ENCODE data around the gene BSPRY. TPM values are rescaled to one million over a fixed set of nuclear protein-coding genes. Genes with fewer than 3 reads are reported as not detected.

The BSPRY gene
- total and polyA plus RNA-seq, 4 experiments from 2014 or later: 0.24 to 0.93 TPM; not detected in 2

GRCh38 chr9:113319054-113319453 lies 30.3 kb upstream of the BSPRY start:
- Mint-ChIP-seq H3K27ac (no peak overlapping the region), H3K36me3 (peaks cover 0 to 3% of the 10 kb centered on the region in 2 donors), H3K27me3 (no peaks in the 10 kb centered on the region), H3K4me1 (no peaks in the 10 kb centered on the region), H3K4me3 (no peak overlapping the region), H3K9me3 (no peaks in the 10 kb centered on the region)
- Histone ChIP-seq H3K27ac (ENCODE audit: low read depth, low read length) (no peak overlapping the region), H3K27me3 (ENCODE audit: insufficient read depth, low read length) (no peaks in the 10 kb centered on the region), H3K4me1 (ENCODE audit: insufficient read depth, low read length) (no peaks in the 10 kb centered on the region), H3K4me3 (ENCODE audit: low read length in 2 of 2) (no peak overlapping the region), H3K9me3 (ENCODE audit: control insufficient read depth in 1 of 2, low read length in 2 of 2) (no peaks in the 10 kb centered on the region), H3K36me3 (ENCODE audit: insufficient read depth, low read length) (no peaks in the 10 kb centered on the region)
- ChIA-PET POLR2A (ENCODE audit: partially characterized antibody) (no interaction called here), CTCF (ENCODE audit: partially characterized antibody) (interaction anchor here (0.8 to 1.7 kb wide), 3 partner anchors 11 to 82 kb away, joined by 3 to 5 read pairs (median 3); partner anchors contain the start of gene ALAD)
- no peak for DNase-seq
- intact Hi-C loops (cut with micrococcal nuclease): no loop called here

GRCh38 chr9:113320051-113320450 lies 29.3 kb upstream of the BSPRY start:
- Mint-ChIP-seq H3K27me3 (no peaks in the 10 kb centered on the region), H3K36me3 (peaks cover 0 to 3% of the 10 kb centered on the region in 2 donors), H3K9me3 (no peaks in the 10 kb centered on the region), H3K27ac (no peak overlapping the region), H3K4me3 (no peak overlapping the region), H3K4me1 (no peaks in the 10 kb centered on the region)
- no peak overlapping the region for H3K4me3 ChIP-seq (ENCODE audit: low read length in 2 of 2)
- no peak overlapping the region for H3K27ac ChIP-seq (ENCODE audit: low read depth, low read length)
- intact Hi-C loops (cut with micrococcal nuclease): no loop called here
- no peak for DNase-seq
- CTCF ChIA-PET (ENCODE audit: partially characterized antibody): interaction anchor here (0.8 to 1.7 kb wide), 3 partner anchors 10 to 81 kb away, joined by 3 to 5 read pairs (median 3); partner anchors contain the start of gene ALAD
- H3K36me3 ChIP-seq (ENCODE audit: insufficient read depth, low read length): no peaks in the 10 kb centered on the region
- no peaks in the 10 kb centered on the region for H3K4me1 ChIP-seq (ENCODE audit: insufficient read depth, low read length)
- H3K9me3 ChIP-seq (ENCODE audit: control insufficient read depth in 1 of 2, low read length in 2 of 2): no peaks in the 10 kb centered on the region
- POLR2A ChIA-PET (ENCODE audit: partially characterized antibody): no interaction called here
- H3K27me3 ChIP-seq (ENCODE audit: insufficient read depth, low read length): no peaks in the 10 kb centered on the region

- ChIA-PET POLR2A (ENCODE audit: partially characterized antibody) (no interaction called here), CTCF (ENCODE audit: partially characterized antibody) (no interaction called here)
- Mint-ChIP-seq H3K4me3 (no peak overlapping the region), H3K27ac (peak overlapping the region in 1 of 7 donors; percentile 74), H3K36me3 (peaks cover 0 to 3% of the 10 kb centered on the region in 2 donors), H3K9me3 (no peaks in the 10 kb centered on the region), H3K27me3 (no peaks in the 10 kb centered on the region), H3K4me1 (no peaks in the 10 kb centered on the region)
- H3K36me3 ChIP-seq (ENCODE audit: insufficient read depth, low read length): no peaks in the 10 kb centered on the region
- H3K4me1 ChIP-seq (ENCODE audit: insufficient read depth, low read length): no peaks in the 10 kb centered on the region
- intact Hi-C loops (cut with micrococcal nuclease): no loop called here
- no peaks in the 10 kb centered on the region for H3K9me3 ChIP-seq (ENCODE audit: control insufficient read depth in 1 of 2, low read length in 2 of 2)
- no peaks in the 10 kb centered on the region for H3K27me3 ChIP-seq (ENCODE audit: insufficient read depth, low read length)
- no peak overlapping the region for H3K27ac ChIP-seq (ENCODE audit: low read depth, low read length)
- H3K4me3 ChIP-seq (ENCODE audit: low read length in 2 of 2): no peak overlapping the region
- DNase-seq: no peak
Measured at GRCh38 chr9:113322671-113323070, 26.7 kb upstream of the BSPRY start.

- Mint-ChIP-seq H3K9me3 (no peaks in the 10 kb centered on the region), H3K4me3 (no peak overlapping the region), H3K27me3 (peaks cover 0 to 2% of the 10 kb centered on the region in 2 donors), H3K27ac (no peak overlapping the region), H3K36me3 (no peaks in the 10 kb centered on the region), H3K4me1 (no peaks in the 10 kb centered on the region)
- H3K9me3 ChIP-seq (ENCODE audit: control insufficient read depth in 1 of 2, low read length in 2 of 2): no peaks in the 10 kb centered on the region
- H3K4me3 ChIP-seq (ENCODE audit: low read length in 2 of 2): no peak overlapping the region
- ChIA-PET CTCF (ENCODE audit: partially characterized antibody) (no interaction called here), POLR2A (ENCODE audit: partially characterized antibody) (no interaction called here)
- intact Hi-C loops (cut with micrococcal nuclease): no loop called here
- no peak overlapping the region for H3K27ac ChIP-seq (ENCODE audit: low read depth, low read length)
- H3K4me1 ChIP-seq (ENCODE audit: insufficient read depth, low read length): no peaks in the 10 kb centered on the region
- H3K36me3 ChIP-seq (ENCODE audit: insufficient read depth, low read length): no peaks in the 10 kb centered on the region
- DNase-seq: no peak
- no peaks in the 10 kb centered on the region for H3K27me3 ChIP-seq (ENCODE audit: insufficient read depth, low read length)
Measured at GRCh38 chr9:113326230-113326629, 23.1 kb upstream of the BSPRY start.

GRCh38 chr9:113328045-113328782 lies 21.1 kb upstream of the BSPRY start:
- Mint-ChIP-seq H3K27ac (no peak overlapping the region), H3K9me3 (no peaks in the 10 kb centered on the region), H3K36me3 (no peaks in the 10 kb centered on the region), H3K4me3 (no peak overlapping the region), H3K27me3 (peaks cover 0 to 2% of the 10 kb centered on the region in 2 donors), H3K4me1 (no peaks in the 10 kb centered on the region)
- Histone ChIP-seq H3K4me3 (ENCODE audit: low read length in 2 of 2) (no peak overlapping the region), H3K27ac (ENCODE audit: low read depth, low read length) (no peak overlapping the region), H3K9me3 (ENCODE audit: control insufficient read depth in 1 of 2, low read length in 2 of 2) (no peaks in the 10 kb centered on the region), H3K4me1 (ENCODE audit: insufficient read depth, low read length) (no peaks in the 10 kb centered on the region), H3K36me3 (ENCODE audit: insufficient read depth, low read length) (no peaks in the 10 kb centered on the region), H3K27me3 (ENCODE audit: insufficient read depth, low read length) (no peaks in the 10 kb centered on the region)
- POLR2A ChIA-PET (ENCODE audit: partially characterized antibody): no interaction called here
- intact Hi-C loops (cut with micrococcal nuclease): no loop called here
- DNase-seq: no peak
- CTCF ChIA-PET (ENCODE audit: partially characterized antibody): no interaction called here

GRCh38 chr9:113331780-113332179 lies 17.6 kb upstream of the BSPRY start:
- ChIA-PET POLR2A (ENCODE audit: partially characterized antibody) (no interaction called here), CTCF (ENCODE audit: partially characterized antibody) (no interaction called here)
- H3K27me3 ChIP-seq (ENCODE audit: insufficient read depth, low read length): no peaks in the 10 kb centered on the region
- Mint-ChIP-seq H3K4me1 (no peaks in the 10 kb centered on the region), H3K9me3 (no peaks in the 10 kb centered on the region), H3K36me3 (no peaks in the 10 kb centered on the region), H3K4me3 (no peak overlapping the region), H3K27me3 (peaks cover 0 to 2% of the 10 kb centered on the region in 2 donors), H3K27ac (no peak overlapping the region)
- H3K4me3 ChIP-seq (ENCODE audit: low read length in 2 of 2): no peak overlapping the region
- H3K27ac ChIP-seq (ENCODE audit: low read depth, low read length): no peak overlapping the region
- DNase-seq: no peak
- intact Hi-C loops (cut with micrococcal nuclease): no loop called here
- no peaks in the 10 kb centered on the region for H3K36me3 ChIP-seq (ENCODE audit: insufficient read depth, low read length)
- no peaks in the 10 kb centered on the region for H3K9me3 ChIP-seq (ENCODE audit: control insufficient read depth in 1 of 2, low read length in 2 of 2)
- no peaks in the 10 kb centered on the region for H3K4me1 ChIP-seq (ENCODE audit: insufficient read depth, low read length)

- intact Hi-C loops (cut with micrococcal nuclease): no loop called here
- peaks cover 10% of the 10 kb centered on the region for H3K4me1 ChIP-seq (ENCODE audit: insufficient read depth, low read length)
- no peaks in the 10 kb centered on the region for H3K9me3 ChIP-seq (ENCODE audit: control insufficient read depth in 1 of 2, low read length in 2 of 2)
- no peak for DNase-seq
- ChIA-PET CTCF (ENCODE audit: partially characterized antibody) (interaction anchor here (1.2 kb wide), 1 partner anchor 64 kb away, joined by 9 read pairs; no protein-coding TSS in a partner anchor), POLR2A (ENCODE audit: partially characterized antibody) (no interaction called here)
- peaks cover 1 to 4% of the 10 kb centered on the region in 2 donors for H3K27me3 Mint-ChIP-seq
- no peaks in the 10 kb centered on the region for H3K36me3 Mint-ChIP-seq
- peaks cover 7 to 23% (median 14%) of the 10 kb centered on the region in 4 donors for H3K4me1 Mint-ChIP-seq
- H3K27ac ChIP-seq (ENCODE audit: low read depth, low read length): no peak overlapping the region
- H3K4me3 Mint-ChIP-seq: no peak overlapping the region
- H3K4me3 ChIP-seq (ENCODE audit: low read length in 2 of 2): no peak overlapping the region
- H3K27ac Mint-ChIP-seq: no peak overlapping the region
- no peaks in the 10 kb centered on the region for H3K27me3 ChIP-seq (ENCODE audit: insufficient read depth, low read length)
- no peaks in the 10 kb centered on the region for H3K36me3 ChIP-seq (ENCODE audit: insufficient read depth, low read length)
- no peaks in the 10 kb centered on the region for H3K9me3 Mint-ChIP-seq
Measured at GRCh38 chr9:113337714-113338113, 11.6 kb upstream of the BSPRY start.
